Measurements from ENCODE around the gene MORN5. TPM values are rescaled to one million over a fixed set of nuclear protein-coding genes. Genes with fewer than 3 reads are reported as not detected.

The MORN5 gene
- total RNA-seq, 4 donors from 2014 or later, result 1.8 to 12.6 TPM; not detected in 2

GRCh38 chr9:122214507-122214906 is 54.8 kb downstream of the MORN5 start:
- Histone ChIP-seq H3K36me3 (no peaks in the 10 kb centered on the region), H3K4me3 (no peak overlapping the region), H3K9me3 (no peaks in the 10 kb centered on the region), H3K4me1 (peaks cover 0 to 12% of the 10 kb centered on the region in 2 donors), H3K27me3 (peaks cover 15 to 18% of the 10 kb centered on the region in 2 donors), H3K27ac (no peak overlapping the region)
- DNase-seq, result no peak
- intact Hi-C loops (cut with DNase I; ENCODE audit: low total_unique reads), result no loop called here
- TF ChIP-seq CTCF (IDR thresholded peaks at IDR 0.05) (no peak), POLR2A (IDR thresholded peaks at IDR 0.05) (no peak)

DNA sequence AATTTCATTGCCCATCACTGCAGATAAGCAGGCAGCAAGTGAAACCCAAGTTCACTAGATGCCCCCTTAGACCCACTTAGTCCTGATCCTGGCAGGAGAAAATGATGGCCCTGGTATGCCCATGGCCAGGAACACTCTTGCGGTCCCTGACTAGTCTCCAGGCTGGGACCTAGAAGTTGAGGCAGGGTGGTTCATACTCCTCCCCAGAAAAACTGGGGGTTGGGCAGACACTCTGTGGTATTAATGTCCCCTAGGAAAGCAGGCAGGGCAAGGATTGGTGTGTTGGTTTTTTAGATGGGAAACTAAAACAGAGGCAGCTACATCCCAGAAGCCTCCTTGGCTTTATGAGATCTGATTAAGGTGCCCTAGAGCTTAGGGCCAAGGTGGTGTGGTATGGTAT is 56.0 kb downstream of the MORN5 start:
- H3K4me3 ChIP-seq, result no peak overlapping the region
- H3K9me3 ChIP-seq, result no peaks in the 10 kb centered on the region
- H3K27me3 ChIP-seq, result peaks cover 15 to 30% of the 10 kb centered on the region in 2 donors
- TF ChIP-seq POLR2A (IDR thresholded peaks at IDR 0.05) (no peak), CTCF (IDR thresholded peaks at IDR 0.05) (no peak)
- intact Hi-C loops (cut with DNase I; ENCODE audit: low total_unique reads), result no loop called here
- H3K4me1 ChIP-seq, result peaks cover 0 to 12% of the 10 kb centered on the region in 2 donors
- no peak for DNase-seq
- H3K27ac ChIP-seq, result no peak overlapping the region
- no peaks in the 10 kb centered on the region for H3K36me3 ChIP-seq

DNA sequence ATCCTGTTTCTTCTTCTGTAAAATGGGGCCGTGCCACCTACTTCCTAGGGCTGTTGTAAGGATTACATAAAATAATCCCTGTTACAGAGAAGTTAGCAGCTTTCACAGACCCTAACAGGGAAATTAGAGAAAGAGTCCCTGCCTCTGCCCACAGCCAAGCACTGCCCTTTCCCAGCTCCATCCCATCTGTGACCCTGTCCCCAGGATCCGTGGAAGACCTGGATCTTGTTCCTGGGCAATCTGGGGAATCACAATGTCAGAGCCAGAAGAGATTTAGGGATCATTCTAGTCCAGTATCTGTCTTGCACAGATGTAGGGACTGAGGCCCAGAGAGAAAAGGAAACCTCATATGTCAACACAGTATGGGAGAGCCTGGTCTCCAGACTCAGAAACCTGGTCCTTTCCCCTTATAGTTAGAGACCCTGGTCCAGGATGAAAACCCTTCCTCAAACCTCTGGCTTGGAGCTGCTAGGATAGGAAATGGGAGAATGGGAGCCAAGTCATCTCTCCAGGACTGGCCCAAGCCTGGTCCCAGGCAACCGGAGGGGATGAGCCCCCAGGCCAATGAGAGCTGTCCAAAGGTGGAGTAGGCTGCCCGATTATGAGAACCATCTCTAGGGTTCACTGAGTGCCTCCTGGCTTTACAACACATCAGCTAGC is 56.6 kb downstream of the MORN5 start:
- no peak overlapping the region for H3K4me3 ChIP-seq
- TF ChIP-seq POLR2A (IDR thresholded peaks at IDR 0.05) (no peak), CTCF (IDR thresholded peaks at IDR 0.05) (no peak)
- intact Hi-C loops (cut with DNase I; ENCODE audit: low total_unique reads), result no loop called here
- no peak overlapping the region for H3K27ac ChIP-seq
- no peaks in the 10 kb centered on the region for H3K36me3 ChIP-seq
- no peaks in the 10 kb centered on the region for H3K9me3 ChIP-seq
- DNase-seq, result no peak
- peaks cover 0 to 12% of the 10 kb centered on the region in 2 donors for H3K4me1 ChIP-seq
- peaks cover 15 to 36% of the 10 kb centered on the region in 2 donors for H3K27me3 ChIP-seq

DNA sequence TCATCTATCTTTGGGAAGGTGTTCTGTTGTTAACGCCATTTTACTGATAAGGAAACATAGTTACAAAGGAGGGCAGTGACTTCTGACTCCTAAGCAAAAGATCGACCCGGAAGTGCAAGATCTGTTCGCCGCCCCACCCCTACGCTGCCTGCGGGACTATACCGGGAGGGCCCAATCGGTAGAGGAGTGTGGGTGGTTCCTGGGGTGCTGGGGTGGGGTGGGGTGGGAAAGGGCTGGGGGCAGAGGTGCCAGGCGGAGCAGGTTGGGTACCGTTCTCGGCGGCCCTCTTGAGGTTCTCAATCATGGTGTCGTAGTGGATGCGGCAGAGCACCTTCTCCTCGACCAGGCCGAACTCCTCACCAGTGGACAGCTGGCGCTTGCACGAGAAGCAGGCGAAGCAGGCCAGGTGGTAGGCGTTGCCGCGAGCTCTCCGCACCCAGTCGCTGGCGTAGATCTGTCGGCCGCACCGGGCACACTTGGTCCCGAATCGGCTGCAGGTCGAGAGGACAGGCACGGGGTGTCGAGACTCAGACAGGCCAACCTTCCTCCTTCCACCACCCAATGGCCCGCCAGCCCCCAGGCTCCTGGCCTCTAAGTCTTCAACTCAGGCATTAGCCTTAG is 57.2 kb downstream of the MORN5 start:
- no peaks in the 10 kb centered on the region for H3K9me3 ChIP-seq
- H3K4me1 ChIP-seq, result peaks cover 0 to 12% of the 10 kb centered on the region in 2 donors
- no peak overlapping the region for H3K4me3 ChIP-seq
- intact Hi-C loops (cut with DNase I; ENCODE audit: low total_unique reads), result no loop called here
- no peaks in the 10 kb centered on the region for H3K36me3 ChIP-seq
- no peak for DNase-seq
- TF ChIP-seq POLR2A (IDR thresholded peaks at IDR 0.05) (no peak), CTCF (IDR thresholded peaks at IDR 0.05) (no peak)
- H3K27me3 ChIP-seq, result peaks cover 15 to 42% of the 10 kb centered on the region in 2 donors
- no peak overlapping the region for H3K27ac ChIP-seq

DNA sequence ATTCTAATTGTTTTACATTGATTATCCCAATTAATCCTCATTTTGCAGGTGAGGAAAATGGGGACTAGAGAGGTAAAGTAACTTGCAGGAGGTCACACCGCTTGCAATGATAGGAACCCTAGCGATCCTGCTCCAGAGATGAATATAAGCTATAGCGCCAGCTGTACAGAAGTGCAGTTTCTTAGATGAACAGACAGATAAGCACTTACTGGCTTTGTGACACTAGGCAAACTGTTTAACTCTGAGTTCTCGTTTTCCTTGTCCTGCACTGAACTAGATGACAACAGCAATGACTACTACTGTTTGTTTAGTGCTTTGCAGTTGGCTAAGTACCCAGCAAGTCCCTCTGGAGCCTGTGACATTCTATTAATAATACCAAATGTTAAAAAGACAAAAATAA is 57.9 kb downstream of the MORN5 start:
- Histone ChIP-seq H3K36me3 (no peaks in the 10 kb centered on the region), H3K27me3 (peaks cover 15 to 49% of the 10 kb centered on the region in 2 donors)
- intact Hi-C loops (cut with DNase I; ENCODE audit: low total_unique reads), result no loop called here

More for the DNA sequence above, 57.9 kb downstream of the MORN5 start:
- DNase-seq, result no peak
- Histone ChIP-seq H3K27ac (no peak overlapping the region), H3K9me3 (no peaks in the 10 kb centered on the region), H3K4me3 (no peak overlapping the region), H3K4me1 (peaks cover 0 to 12% of the 10 kb centered on the region in 2 donors)
- TF ChIP-seq CTCF (IDR thresholded peaks at IDR 0.05) (no peak), POLR2A (IDR thresholded peaks at IDR 0.05) (no peak)
